ENCODE results near the gene RIN3.

RIN3 gene, protein sequence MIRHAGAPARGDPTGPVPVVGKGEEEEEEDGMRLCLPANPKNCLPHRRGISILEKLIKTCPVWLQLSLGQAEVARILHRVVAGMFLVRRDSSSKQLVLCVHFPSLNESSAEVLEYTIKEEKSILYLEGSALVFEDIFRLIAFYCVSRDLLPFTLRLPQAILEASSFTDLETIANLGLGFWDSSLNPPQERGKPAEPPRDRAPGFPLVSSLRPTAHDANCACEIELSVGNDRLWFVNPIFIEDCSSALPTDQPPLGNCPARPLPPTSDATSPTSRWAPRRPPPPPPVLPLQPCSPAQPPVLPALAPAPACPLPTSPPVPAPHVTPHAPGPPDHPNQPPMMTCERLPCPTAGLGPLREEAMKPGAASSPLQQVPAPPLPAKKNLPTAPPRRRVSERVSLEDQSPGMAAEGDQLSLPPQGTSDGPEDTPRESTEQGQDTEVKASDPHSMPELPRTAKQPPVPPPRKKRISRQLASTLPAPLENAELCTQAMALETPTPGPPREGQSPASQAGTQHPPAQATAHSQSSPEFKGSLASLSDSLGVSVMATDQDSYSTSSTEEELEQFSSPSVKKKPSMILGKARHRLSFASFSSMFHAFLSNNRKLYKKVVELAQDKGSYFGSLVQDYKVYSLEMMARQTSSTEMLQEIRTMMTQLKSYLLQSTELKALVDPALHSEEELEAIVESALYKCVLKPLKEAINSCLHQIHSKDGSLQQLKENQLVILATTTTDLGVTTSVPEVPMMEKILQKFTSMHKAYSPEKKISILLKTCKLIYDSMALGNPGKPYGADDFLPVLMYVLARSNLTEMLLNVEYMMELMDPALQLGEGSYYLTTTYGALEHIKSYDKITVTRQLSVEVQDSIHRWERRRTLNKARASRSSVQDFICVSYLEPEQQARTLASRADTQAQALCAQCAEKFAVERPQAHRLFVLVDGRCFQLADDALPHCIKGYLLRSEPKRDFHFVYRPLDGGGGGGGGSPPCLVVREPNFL

DNA sequence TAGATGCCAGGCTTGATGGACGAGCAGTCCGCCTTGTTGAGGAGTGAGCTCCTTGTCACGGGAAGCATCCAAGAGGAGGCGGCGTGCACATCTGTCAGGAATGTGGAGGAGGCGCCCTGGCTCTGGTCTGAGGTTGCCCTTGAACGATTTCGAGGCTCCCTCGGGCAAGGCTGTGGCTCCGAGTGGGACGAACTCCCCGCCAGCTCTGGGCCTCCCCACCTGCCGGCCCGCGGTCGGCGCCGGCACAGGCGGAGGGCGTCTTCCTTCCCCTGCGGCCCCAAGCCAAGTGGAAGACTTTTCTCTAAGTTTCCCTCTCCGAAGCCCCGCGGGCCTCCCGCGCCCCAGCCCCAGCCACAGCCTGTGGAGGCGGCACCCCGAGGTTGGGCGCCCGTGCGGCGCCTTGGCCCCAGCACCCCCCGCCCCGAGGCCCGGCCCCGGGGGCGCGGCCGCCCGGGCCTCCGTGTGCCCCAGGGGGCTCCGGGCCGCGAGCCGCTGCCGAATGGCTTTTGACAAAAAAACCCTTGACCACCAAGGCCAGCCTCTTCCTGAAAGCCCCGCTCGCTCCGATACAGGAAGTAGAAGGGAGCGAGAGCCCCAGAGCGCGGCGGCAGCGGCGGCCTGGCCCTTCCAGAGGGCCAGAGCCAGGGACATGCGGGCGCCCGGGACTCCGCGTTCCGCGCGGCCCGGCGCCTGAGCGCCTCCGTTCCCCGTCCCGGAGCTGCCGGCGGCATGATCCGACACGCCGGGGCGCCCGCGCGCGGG lies at the start of gene RIN3:
RIN3 (plus strand) TSS at position 578 of the 762 bp plus-strand sequence; CDS start at position 730, 152 bp downstream.
- no peak for DNase-seq

DNA sequence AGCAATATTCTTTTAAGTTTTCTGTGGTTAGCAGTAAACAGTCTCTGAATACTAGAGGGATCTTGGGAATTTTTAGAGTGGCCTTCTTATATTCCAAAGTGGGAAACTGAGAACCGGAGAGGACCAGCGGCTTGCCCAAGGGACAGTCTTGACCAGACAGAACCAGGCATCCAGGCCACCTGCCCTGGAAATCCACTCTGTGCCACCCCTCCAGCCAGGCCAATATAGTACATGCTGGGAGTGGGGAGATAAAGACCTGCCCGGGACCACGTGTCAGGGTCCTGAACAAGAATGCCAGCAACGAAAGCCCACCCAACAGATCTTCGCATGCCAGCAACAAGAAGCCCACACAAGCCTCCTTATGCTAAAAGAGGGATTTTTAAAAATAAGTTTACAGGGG lies 49.4 kb upstream of the RIN3 start:
- no peak for DNase-seq

DNA sequence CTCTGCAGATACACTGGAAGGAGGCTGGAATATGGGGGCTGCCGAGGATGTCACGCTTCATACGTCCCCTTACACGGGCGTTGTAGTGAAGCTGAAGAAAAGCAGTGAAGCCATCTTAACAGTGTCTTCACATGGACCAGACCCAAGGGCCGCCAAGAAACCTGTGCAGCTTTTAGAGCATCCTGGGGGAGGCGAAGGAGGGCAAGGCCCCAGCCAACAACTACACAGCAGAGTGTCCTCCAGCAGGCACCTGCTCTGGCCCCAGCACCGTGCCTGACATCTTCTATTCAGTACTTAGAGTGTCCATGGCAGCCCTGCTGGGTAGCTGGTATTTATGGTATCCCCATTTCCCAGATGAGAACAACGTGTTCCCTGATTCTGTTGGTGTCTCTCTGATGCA lies 48.9 kb upstream of the RIN3 start:
- no peak for DNase-seq

DNA sequence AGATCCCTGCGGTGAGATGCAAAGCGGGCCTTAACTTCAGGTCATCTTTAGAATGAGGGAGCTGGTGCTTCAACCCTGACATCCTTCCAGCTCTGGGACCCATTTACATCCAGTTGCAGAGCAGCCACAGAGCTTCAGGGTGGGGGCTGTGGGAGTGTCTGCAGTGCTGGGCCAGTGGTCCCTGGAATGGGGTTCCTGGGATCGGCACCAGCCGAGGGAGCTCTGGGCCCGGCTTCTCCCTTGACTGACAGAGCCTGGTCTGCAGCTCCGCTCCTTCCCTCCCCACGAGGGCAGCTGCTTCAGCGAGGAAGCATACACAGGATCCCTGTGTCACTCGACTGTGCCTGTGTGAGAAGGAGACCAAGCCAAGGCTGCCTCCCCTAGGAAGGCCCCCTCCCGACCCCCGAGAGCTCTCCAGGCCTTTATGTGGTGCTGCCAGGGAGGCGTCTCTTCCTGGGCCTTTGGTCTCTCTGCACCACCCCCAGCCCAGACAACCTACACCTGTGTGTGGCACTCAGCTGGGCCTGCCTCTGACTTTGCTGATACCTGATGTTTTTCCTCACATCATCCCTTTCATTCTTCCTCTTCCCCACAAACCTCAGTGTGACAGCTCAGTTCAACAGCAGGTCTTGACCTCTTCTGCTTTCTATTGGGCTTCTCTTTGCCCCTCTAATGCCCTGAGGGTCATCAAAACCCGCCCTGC lies 48.1 kb upstream of the RIN3 start:
- no peak for DNase-seq

DNA sequence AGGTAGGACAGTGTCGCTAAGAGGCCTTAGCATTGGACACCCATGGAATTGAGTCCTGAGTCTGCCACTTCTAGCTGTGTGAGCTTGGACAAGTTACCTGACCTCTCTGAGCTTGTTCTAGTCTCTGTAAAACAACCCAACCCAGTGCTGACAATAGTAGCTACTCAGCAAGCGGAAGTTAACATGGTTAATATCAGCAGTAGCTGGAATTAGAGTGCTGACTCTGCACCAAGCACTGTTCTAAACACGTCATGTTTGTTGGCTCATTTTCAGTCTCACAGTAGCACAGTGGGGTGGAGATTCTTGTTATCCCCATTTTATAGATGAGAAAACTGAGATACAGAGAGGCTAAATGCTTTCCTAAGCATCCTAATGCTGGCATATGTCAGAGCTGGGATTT lies 47.5 kb upstream of the RIN3 start:
- no peak for DNase-seq

DNA sequence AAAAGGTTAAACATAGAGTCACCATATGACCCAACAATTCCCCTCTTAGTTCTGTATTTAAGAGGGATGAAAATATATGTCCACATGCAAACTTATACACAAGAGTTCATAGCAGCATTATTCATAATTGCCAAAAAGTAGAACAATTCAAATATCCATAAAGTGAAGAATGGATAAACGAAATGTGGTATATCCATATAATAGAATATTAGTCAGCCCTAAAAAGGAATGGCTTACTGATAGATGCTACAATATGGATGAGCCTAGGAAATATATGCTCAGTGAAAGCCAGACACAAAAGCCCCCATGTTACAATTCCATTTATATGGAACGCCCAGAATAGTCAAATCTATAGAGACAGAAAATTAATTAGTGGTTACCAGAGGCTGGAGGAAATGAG lies 44.1 kb upstream of the RIN3 start:
- DNase-seq, result no peak

DNA sequence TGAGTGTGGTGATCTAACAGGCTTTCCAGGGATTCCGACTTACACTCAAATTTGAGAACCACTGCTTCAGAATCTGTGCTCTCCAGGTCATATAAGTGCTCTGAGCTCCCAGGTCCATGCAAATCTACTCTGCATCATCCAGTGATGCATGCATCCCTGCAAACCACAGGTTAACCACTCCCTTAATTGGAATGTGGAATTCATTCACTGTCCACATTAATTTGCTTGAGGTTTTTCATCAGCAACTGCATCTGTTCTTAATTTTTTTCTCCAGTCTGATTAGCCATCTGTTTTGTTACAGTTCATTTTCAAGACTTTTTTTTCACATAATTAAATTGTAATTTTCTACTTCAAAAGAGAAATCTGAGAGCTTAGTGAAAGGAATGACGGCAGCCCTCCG lies 43.4 kb upstream of the RIN3 start:
- DNase-seq, result peak; percentile 50

DNA sequence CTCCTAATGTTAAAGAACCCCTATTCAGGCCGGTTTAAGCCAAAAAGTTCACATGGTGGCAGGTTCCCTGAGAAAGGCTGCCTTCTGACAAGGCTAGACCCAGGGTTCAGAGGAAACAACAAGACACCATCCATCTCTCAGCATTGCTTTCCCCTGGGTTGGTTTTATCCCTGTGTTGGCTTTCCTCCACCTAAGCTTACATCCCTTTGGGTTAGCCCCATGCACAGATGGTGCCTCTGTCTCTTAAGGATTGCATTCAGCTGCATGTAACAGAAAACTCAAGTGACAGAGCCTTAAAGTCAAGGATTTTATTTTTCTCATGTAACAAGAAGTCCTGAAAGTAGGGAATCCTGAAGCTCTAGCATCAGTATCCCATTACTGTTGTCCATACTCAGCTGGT lies 42.8 kb upstream of the RIN3 start:
- DNase-seq, result no peak

DNA sequence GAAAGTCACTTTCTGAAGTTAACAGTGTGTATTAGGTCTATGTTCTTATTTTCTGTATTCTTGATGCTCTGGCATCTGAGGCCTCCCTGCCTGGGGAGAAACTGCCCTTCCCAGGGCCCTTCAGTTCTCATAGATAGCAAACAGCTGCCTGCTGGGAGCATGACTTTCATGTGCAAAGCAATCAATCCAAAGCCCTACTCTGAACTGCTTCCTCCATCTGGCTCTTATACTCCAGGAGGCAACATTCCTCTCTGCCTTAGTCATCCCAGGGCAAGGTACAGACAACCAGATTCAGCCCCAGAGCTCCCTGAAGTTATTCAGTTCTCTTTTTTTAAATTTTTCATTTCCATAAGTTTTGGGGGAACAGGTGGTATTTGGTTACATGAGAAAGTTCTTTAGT lies 41.7 kb upstream of the RIN3 start:
- DNase-seq, result no peak

DNA sequence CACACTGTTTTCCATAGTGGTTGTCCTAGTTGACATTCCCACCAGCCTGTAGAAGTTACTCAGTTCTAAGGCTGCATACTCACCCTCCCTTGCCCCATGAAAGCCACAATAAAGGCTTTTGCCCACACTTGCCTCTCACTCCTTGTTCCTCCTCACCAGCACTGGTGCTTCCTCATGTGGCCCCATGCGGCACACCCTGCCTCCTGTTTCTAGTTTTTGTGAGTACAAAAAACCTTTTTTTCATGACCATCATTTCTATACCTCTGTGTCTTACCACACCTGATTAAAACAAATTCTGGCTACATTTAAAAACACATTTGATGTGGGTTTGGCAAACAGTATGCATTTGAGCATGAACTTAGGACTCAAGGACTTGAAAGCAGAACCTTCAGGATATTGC lies 40.7 kb upstream of the RIN3 start:
- DNase-seq, result no peak

DNA sequence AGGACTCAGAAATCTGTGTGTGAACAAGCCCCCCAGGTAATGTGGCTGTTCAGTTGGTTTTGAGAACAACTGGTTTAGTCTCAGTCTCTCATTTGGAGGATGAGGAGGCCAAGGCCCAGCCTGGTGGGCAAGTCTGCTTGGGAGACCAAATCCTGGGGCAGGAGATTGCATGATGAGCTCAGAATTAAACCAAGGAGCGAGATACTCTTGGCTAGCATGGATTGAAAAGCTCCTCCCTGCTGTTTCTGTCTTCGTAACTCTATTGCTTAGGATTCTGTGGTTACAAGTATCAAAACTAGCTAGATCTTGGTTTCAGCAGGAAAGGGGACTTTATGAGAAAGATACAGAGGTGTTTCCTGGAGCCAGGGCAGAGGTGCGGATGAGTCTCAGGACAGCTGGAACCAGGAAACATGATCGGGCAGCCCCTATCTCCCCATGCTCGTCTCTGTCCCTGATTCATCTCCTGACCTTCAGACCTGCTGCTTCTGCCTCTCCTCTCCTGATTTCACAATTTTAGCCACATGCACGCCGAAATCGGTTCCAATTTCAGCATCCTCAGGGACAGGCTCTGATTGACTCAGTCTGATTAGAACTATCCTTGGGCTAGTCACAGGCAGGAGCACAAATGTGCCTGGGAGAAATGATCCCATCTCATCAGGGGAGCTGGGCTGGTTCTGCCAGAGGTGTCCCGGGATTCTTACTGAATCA lies 40.2 kb upstream of the RIN3 start:
- no peak for DNase-seq

DNA sequence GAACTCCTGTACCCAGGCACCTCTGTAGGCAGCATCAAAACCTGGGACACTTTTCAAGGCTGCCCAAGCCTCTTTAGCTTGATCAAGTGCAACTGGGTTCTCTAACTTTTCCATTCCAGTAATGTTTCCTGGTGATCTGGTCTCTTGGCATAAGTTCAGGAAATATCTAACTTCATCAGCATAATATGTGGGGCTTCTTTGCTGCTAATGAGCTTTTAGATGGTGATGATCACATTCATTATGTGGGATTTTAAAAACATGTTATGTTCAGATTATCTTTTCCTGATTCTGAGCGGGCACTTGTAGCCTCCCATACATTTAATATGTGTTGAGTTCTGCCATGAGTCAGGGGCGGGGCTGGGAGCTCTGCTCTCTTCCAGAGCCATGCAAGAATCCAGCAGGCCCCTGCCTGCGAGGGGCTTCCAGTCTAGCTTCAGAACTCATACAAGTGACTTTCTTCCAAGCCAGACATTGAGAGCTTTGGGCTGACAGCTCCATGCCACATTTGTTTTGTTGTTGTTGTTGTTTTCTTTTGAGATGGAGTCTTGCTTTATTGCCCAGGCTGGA lies 39.5 kb upstream of the RIN3 start:
- DNase-seq, result no peak

DNA sequence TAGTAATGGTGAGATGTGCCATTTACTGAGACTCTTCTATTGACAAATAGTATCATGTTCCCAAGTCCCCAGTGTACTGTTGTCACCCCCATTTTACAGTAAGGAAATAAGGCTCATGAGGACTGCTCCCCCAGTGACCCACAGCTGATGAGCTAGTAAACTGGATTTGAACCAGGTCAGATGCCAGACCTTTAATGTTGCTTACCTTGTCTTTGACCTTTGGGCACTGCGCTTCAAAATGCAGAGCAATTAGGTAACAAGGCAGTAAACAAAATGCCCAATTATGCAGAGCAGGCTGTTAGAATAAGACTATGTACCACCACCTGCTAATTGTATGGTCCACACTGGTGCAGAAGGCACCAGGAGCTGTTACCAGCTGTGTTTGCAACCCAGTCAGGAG lies 38.5 kb upstream of the RIN3 start:
- no peak for DNase-seq

DNA sequence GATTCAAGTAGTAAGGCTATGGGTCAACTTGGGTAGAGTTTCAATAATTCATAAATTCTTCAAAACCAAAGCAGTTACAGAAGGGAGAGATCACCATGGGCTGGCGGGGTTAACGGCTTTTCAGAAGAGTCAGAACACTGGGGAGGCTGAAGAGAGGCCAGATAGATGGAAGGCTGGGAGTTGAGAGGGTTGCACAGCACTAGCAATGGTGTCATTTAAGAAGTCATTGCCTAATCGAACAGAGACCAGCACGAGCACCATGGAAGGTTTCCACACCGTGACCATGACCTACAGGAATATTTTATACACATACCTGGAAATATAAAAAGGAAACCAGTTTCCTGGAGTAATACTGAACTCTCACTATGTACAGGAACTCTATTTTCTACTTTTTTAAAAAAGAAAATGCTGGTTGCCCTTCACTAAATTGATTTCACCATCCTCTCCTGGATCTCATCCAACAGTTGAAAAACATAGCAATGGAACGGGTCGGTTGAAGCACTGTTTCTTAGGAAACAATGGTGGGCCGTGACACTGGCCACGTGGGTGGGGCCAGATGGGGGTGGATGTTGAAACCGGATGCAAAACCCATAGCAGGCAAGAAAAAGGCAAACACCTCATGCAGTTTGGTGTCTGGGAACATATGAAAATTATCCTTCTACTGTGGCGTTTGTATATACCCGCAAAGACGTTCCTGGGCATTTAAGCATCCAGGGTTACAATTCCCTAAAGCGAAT lies 38.0 kb upstream of the RIN3 start:
- no peak for DNase-seq

DNA sequence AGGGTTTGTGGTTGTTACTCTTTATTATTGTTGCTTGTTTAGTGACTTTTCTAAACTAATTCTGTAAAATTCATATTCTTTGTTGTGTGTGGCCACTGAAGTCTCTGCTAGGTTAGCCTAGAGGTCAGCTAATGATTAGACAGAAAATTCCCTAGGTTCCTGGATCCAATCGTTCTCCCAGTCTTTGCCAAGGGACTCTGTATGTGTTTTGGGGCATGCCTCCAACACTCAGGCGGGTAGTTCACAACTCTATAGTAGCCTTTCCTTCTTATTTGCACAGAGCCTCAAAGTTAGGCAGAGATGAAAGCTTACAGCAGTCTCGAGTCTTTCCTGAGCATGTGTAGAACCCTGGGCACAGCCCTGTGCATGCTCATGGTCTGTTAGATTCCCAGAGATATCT lies 32.7 kb upstream of the RIN3 start:
- no peak for DNase-seq

DNA sequence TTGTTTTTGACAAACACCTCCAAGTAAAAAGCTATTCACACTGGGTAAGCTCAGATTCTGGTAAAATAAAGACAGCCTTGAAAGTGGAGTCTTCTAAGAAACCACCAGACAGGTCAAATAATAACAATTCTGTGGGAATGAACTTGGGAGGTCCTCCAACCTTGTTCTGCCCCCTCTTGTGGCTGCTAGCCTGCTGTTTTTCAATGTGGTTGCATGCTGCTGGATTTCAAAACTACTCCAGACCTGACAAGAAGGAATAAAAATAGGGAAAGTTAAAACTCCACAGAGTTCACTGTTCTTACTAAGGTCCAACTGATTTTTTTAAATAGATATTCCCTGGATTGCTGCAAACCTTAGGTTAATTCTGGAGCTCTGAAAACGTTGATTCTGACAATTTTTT lies 32.2 kb upstream of the RIN3 start:
- no peak for DNase-seq

DNA sequence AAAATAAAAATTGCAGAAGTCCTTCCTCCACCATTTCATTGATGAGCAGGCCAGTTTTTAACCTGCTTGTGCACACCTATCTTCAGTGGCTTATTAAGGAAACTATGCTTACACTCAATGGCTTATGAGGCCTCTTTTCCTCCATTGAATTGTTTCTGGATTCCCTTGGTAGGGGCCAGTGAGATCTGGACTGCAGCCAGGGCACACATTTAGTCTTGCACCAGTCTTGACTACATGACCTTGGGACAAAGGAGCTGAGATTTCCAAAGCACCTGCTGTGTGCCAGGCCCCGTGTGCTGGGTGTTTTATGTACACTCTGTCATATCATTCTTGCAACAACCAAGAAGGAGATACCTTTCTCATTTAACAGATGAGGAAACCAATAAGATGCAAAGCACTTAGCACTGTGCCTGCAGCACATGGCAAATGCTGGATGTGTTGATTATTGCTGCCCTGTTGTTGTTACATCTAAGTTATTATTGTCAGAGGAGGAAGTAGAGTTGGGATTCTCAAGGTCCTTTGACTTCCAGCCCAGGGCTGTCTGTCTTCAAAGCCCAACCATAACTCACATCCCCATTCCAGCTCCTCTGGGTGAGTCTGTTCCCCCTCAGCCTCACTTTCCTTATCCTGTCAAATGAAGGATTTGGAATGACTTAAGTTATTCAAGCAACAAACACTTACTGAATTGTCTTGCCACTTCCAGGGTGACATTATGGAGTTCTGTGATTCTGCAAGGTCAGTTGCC lies 31.6 kb upstream of the RIN3 start:
- DNase-seq, result no peak

DNA sequence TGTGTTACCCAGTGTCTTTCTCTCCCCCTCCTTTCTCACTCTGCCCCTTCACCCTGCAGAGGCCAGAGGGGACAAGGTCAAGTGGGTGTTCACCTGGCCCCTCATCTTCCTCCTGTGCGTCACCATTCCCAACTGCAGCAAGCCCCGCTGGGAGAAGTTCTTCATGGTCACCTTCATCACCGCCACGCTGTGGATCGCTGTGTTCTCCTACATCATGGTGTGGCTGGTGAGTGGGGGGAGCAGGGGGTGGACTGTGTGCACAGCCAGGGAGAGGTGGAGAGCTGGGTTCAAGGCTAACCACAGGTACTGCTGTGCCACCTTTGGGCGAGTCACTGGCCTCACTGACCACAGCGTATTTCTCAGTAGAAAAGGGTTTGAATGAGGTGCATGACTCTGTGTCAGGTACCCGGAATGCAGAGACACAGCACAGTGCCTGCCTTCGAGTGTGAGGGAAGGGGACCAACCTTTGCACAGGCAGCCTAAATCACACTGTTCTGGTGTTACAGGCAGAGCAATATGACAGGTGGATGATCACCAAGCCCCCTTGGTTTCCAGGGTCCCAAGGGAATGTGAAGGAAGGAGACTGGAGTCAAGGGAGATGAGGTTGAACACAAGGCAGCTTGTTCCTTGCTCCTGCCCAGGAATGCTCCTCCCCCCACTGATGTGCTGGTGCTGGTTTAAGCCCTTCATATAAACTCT lies 30.8 kb upstream of the RIN3 start:
- no peak for DNase-seq

DNA sequence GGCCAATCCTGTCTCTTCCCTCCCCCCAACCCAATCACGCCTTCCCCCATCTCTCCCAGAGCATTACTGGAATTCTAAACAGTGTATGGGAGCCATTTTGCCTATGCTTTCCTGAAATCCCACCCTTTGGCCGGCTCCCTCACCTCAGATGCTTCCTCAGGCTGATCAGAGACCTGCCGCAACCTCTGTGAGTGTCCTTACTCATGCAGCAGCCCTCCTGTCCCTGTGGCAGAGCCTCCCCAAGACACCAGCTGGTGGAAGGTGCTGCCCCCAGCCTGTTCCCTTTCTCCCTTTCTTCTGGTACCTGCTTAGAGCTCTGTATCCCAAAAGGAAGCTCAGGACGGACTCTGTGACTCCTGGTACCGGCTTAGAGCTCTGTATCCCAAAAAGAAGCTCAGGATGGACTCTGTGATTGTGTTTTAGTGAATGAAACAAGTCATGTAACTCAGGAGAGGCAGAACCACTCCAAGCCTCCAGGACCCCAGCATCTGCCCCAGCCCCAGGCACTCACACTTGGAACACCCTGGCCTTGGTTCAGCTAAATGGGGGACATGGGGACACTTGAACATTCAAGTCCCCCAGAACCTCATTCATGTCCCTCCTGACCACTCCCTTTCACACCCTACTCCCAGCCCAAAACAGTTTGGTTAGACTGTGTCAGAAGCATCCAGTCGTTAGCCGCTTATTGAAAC lies 29.3 kb upstream of the RIN3 start:
- no peak for DNase-seq

All from DMS79 (cell line).